Measurements from ENCODE around the gene CTIF. TPM values are rescaled to one million over a fixed set of nuclear protein-coding genes. Genes with fewer than 3 reads are reported as not detected.

Gene CTIF
- total and polyA plus RNA-seq, 11 donors = 21.2 to 93.0 (median 68.0) TPM

- no peaks in the 10 kb centered on the region for H3K27me3 ChIP-seq
- no peaks in the 10 kb centered on the region for H3K9me3 ChIP-seq
- H3K4me1 ChIP-seq = peaks cover 0 to 88% (median 48%) of the 10 kb centered on the region in 12 donors
- H3K36me3 ChIP-seq = peaks cover 0 to 6% (median 0%) of the 10 kb centered on the region in 9 donors
- DNase-seq (peak in 1 of 5 donors; percentile 38), ATAC-seq (no peak)
- WGBS, 4 donors = 93 to 98% (median 95%) methylated on average over 8 of the region's 8 CpGs
- intact Hi-C loops (cut with DNase I) = loop anchor here in 6 of 10 donors (5.0 to 10.0 kb wide), 8 partner anchors 58 to 645 kb away; no protein-coding TSS in a partner anchor
- TF ChIP-seq POLR2A (IDR thresholded peaks at IDR 0.05) (no peak), CTCF (IDR thresholded peaks at IDR 0.05) (no peak)
- H3K4me3 ChIP-seq = no peak overlapping the region
- peak overlapping the region in 4 of 12 donors; percentile 64 to 86 (median 80) for H3K27ac ChIP-seq
Measured at GRCh38 chr18:48770243-48770642, 231.4 kb downstream of the CTIF start.

- peak; percentile 51 to 74 (median 64) for ATAC-seq
- intact Hi-C loops (cut with DNase I) = loop anchor here in 6 of 10 donors (5.0 to 10.0 kb wide), 8 partner anchors 60 to 643 kb away; no protein-coding TSS in a partner anchor
Measured at GRCh38 chr18:48771641-48772375, 233.0 kb downstream of the CTIF start.

GRCh38 chr18:48772457-48772856, 233.6 kb downstream of the CTIF start:
- Histone ChIP-seq H3K4me3 (no peak overlapping the region), H3K9me3 (no peaks in the 10 kb centered on the region), H3K4me1 (peaks cover 2 to 88% (median 51%) of the 10 kb centered on the region in 12 donors), H3K36me3 (no peaks in the 10 kb centered on the region), H3K27ac (peak overlapping the region in 10 of 12 donors; percentile 60 to 93 (median 78)), H3K27me3 (no peaks in the 10 kb centered on the region)
- DNase-seq = no peak
- intact Hi-C loops (cut with DNase I) = loop anchor here in 6 of 10 donors (5.0 to 10.0 kb wide), 8 partner anchors 60 to 642 kb away; no protein-coding TSS in a partner anchor
- ATAC-seq = no peak
- TF ChIP-seq CTCF (IDR thresholded peaks at IDR 0.05) (no peak), POLR2A (IDR thresholded peaks at IDR 0.05) (no peak)

More at GRCh38 chr18:48771641-48772375, 233.0 kb downstream of the CTIF start:
- no peaks in the 10 kb centered on the region for H3K9me3 ChIP-seq
- H3K36me3 ChIP-seq = peaks cover 0 to under 1% (median 0%) of the 10 kb centered on the region in 9 donors
- peaks cover 0 to 85% (median 46%) of the 10 kb centered on the region in 12 donors for H3K4me1 ChIP-seq
- DNase-seq = peak; percentile 53 to 82 (median 79)
- no peak overlapping the region for H3K4me3 ChIP-seq
- no peaks in the 10 kb centered on the region for H3K27me3 ChIP-seq
- 39 to 66% (median 50%) methylated on average over 7 to 22 of the region's 22 CpGs for WGBS, 4 donors
- TF ChIP-seq CTCF (IDR thresholded peaks at IDR 0.05) (peak in 1 of 12 donors; percentile 12), POLR2A (IDR thresholded peaks at IDR 0.05) (peak in 1 of 2 donors; percentile 22)
- H3K27ac ChIP-seq = peak overlapping the region; percentile 5 to 93 (median 77)

GRCh38 chr18:48773821-48774220, 235.0 kb downstream of the CTIF start:
- peak overlapping the region in 9 of 12 donors; percentile 17 to 93 (median 64) for H3K27ac ChIP-seq
- no peak overlapping the region for H3K4me3 ChIP-seq
- intact Hi-C loops (cut with DNase I) = loop anchor here in 6 of 10 donors (5.0 to 10.0 kb wide), 8 partner anchors 62 to 641 kb away; no protein-coding TSS in a partner anchor
- TF ChIP-seq CTCF (IDR thresholded peaks at IDR 0.05) = peak in 5 of 12 donors; percentile 8 to 32 (median 27)
- no peak for TF ChIP-seq POLR2A (IDR thresholded peaks at IDR 0.05)
- DNase-seq = peak in 2 of 5 donors; percentile 63 to 72
- no peaks in the 10 kb centered on the region for H3K36me3 ChIP-seq
- 56 to 76% (median 70%) methylated on average over 6 of the region's 6 CpGs for WGBS, 4 donors
- no peaks in the 10 kb centered on the region for H3K27me3 ChIP-seq
- peak in 3 of 4 donors; percentile 37 to 72 (median 56) for ATAC-seq
- peaks cover 5 to 88% (median 51%) of the 10 kb centered on the region in 12 donors for H3K4me1 ChIP-seq
- H3K9me3 ChIP-seq = no peaks in the 10 kb centered on the region

Data from heart left ventricle (tissue), 16 donors.